Gastroesophageal sphincter (tissue), 4 donors: ENCODE data around the gene KMT2D. TPM values are rescaled to one million over a fixed set of nuclear protein-coding genes. Genes with fewer than 3 reads are reported as not detected.

Source experiments
- ATAC-seq: fragments of 150-250 bp; one replicate; pipeline ENCODE4 v1.9.1; 2016; ENCODE audit warnings: mild to moderate bottlenecking, moderate library complexity
- H3K27ac ChIP-seq, 4 donors: fragments of 200-600 bp; sonication (generic) in 3 of 4; 1 replicate in 3 of 4; 2 replicates in 1 of 4; pipeline ENCODE4 v1.5.1; 2016 to 2019
- H3K27me3 ChIP-seq: fragments of 200-600 bp; sonication (generic); one replicate; pipeline ENCODE4 v1.5.1; 2019
- H3K36me3 ChIP-seq, 2 donors: fragments of 200-600 bp; sonication (generic); one replicate each; pipeline ENCODE4 v1.5.1; 2019; ENCODE audit warnings: control low read depth in 1 of 2
- H3K4me1 ChIP-seq, 3 donors: fragments of 200-600 bp; sonication (generic); 1 replicate in 2 of 3; 2 replicates in 1 of 3; pipeline ENCODE4 v1.5.1; 2016 to 2019; ENCODE audit warnings: control low read depth in 2 of 3
- H3K4me3 ChIP-seq, 2 donors: fragments of 200-600 bp; sonication (generic); one replicate each; pipeline ENCODE4 v1.5.1; 2019; ENCODE audit warnings: mild to moderate bottlenecking in 1 of 2, moderate library complexity in 1 of 2
- H3K9me3 ChIP-seq, 3 donors: fragments of 200-600 bp; sonication (generic); one replicate each; pipeline ENCODE4 v1.5.1; 2017 to 2019; ENCODE audit warnings: control low read depth in 2 of 3
- CTCF ChIP-seq, 4 experiments: fragments of 200-600 bp in 2 of 4; fragments of 450-650 bp in 2 of 4; sonication (generic) in 1 of 4; IDR thresholded peaks; one replicate each; pipeline ENCODE4 v1.5.1; 2017 to 2019; ENCODE audit warnings: antibody characterized with exemption in 4 of 4, mild to moderate bottlenecking in 2 of 4, moderate library complexity in 2 of 4
- EP300 ChIP-seq: sonication (generic); formaldehyde crosslinking; IDR thresholded peaks from one replicate; pipeline ENCODE4 v1.6.1; 2017; ENCODE audit warnings: antibody characterized with exemption, mild to moderate bottlenecking
- POLR2A ChIP-seq, 2 donors: fragments of 450-650 bp; IDR thresholded peaks; one replicate each; pipeline ENCODE4 v1.6.1; 2017; ENCODE audit warnings: antibody characterized with exemption in 2 of 2, mild to moderate bottlenecking in 2 of 2, moderate library complexity in 1 of 2
- POLR2AphosphoS5 ChIP-seq: sonication (generic); formaldehyde crosslinking; IDR thresholded peaks from one replicate; pipeline ENCODE4 v1.6.1; 2017; ENCODE audit warnings: antibody characterized with exemption
- WGBS, 2 donors: methylation state at CpG; one replicate each; pipeline ENCODE4 v1.1.5; 2018; ENCODE audit warnings: low coverage in 1 of 2; 5-methylcytosine and 5-hydroxymethylcytosine counted together
- total RNA-seq, 4 donors: library from RNA; depleted of rRNA; stranded (reverse); fragments of >200 nt; gene quantifications; one replicate each; pipeline ENCODE4 v1.1.0, GENCODE V29; 2016

KMT2D gene
- total RNA-seq, 4 donors from 2014 or later, result 23.6 to 75.0 (median 53.8) TPM

- Histone ChIP-seq H3K27ac (peak overlapping the region in 1 of 4 donors; percentile 26), H3K4me3 (peak overlapping the region in 1 of 2 donors; percentile 8)
Observed at GRCh38 chr12:49088150-49088931, 27.7 kb upstream of the KMT2D start.

DNA sequence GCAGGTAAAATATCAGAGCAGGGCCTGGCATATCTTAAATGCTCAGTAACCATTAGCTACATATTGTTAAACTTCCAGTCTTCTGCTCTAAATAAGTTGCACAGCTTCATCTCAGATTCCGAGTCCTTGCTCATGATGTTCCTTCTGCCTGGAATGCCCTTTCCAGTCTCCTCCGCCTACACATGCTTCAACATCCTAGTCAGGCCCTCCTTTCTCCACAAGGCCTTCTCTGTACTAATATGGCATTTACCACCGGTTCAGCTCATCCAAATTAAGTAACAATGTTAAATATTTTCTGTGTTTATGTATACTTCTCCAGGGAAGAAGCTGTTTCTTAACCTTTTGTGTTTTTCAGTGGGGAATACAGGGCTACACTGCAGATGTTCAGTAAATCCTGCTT, 25.5 kb upstream of the KMT2D start:
- peaks cover 0 to 42% (median 22%) of the 10 kb centered on the region in 3 donors for H3K4me1 ChIP-seq
- peak overlapping the region in 1 of 4 donors; percentile 23 for H3K27ac ChIP-seq
- H3K36me3 ChIP-seq, result no peaks in the 10 kb centered on the region
- no peak overlapping the region for H3K4me3 ChIP-seq
- peaks cover 28% of the 10 kb centered on the region for H3K27me3 ChIP-seq
- H3K9me3 ChIP-seq, result no peaks in the 10 kb centered on the region
- TF ChIP-seq POLR2AphosphoS5, result no peak
- no peak for TF ChIP-seq CTCF (IDR thresholded peaks at IDR 0.05)
- no peak for TF ChIP-seq EP300
- no peak for TF ChIP-seq POLR2A (IDR thresholded peaks at IDR 0.05)
- WGBS, 2 donors, result 21 to 51% methylated on average over 3 of the region's 3 CpGs
- ATAC-seq, result no peak

More at GRCh38 chr12:49088150-49088931, 27.7 kb upstream of the KMT2D start:
- Histone ChIP-seq H3K36me3 (no peaks in the 10 kb centered on the region), H3K9me3 (no peaks in the 10 kb centered on the region), H3K4me1 (peaks cover 0 to 64% (median 33%) of the 10 kb centered on the region in 3 donors), H3K27me3 (peaks cover 50% of the 10 kb centered on the region)
- no peak for TF ChIP-seq POLR2A (IDR thresholded peaks at IDR 0.05)
- TF ChIP-seq POLR2AphosphoS5, result peak; percentile 5
- TF ChIP-seq CTCF (IDR thresholded peaks at IDR 0.05), result peak; percentile 78 to 94 (median 84)
- WGBS, 2 donors, result 0 to 3% methylated on average over 2 to 16 of the region's 18 CpGs
- peak; percentile 87 for ATAC-seq

DNA sequence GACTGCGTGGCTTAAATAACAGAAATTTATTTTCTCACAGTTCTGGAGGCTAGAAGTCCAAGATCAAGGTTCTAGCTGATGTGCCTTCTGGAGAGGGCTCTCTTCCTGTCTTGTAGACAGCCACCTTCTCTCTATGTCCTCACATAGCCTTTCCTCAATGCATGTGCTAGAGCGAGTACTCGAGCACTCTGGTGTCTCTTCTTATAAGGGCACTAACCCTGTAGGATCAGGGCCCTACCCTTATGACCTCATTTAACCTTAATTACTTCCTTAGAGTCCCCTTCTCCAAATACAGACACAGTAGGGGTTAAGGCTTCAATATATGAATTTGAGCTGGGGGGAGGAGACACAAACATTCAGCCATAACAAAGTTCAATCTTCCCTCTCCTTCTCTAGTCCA, 23.8 kb upstream of the KMT2D start:
- no peak for TF ChIP-seq POLR2A (IDR thresholded peaks at IDR 0.05)
- no peak for TF ChIP-seq POLR2AphosphoS5
- no peak for TF ChIP-seq EP300
- TF ChIP-seq CTCF (IDR thresholded peaks at IDR 0.05), result no peak
- no peak overlapping the region for H3K27ac ChIP-seq
- peaks cover 0 to 25% (median 7%) of the 10 kb centered on the region in 3 donors for H3K4me1 ChIP-seq
- 94 to 100% methylated on average over 3 of the region's 3 CpGs for WGBS, 2 donors
- no peak overlapping the region for H3K4me3 ChIP-seq
- ATAC-seq, result no peak
- H3K9me3 ChIP-seq, result no peaks in the 10 kb centered on the region
- peaks cover 11% of the 10 kb centered on the region for H3K27me3 ChIP-seq
- no peaks in the 10 kb centered on the region for H3K36me3 ChIP-seq

DNA sequence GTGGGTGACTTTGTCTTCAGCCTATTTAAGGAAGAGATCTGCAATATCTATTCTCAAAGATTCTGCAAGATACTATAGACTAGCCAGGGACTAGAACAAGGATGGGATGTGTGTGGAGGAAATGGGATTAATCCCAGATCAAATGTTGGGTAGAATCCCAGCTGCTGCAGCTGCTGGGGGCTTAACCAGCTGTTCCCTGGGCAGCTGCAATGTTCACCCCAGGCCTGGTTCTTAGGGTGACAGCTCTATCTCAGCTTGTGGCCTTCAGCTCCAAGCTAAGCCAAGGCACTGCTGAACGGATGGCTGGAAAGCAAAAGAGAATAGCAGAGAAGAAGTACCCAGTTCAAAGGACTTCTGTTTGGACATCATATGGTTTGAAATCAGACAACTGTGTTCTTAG, 19.2 kb upstream of the KMT2D start:
- TF ChIP-seq POLR2AphosphoS5, result no peak
- no peak for TF ChIP-seq POLR2A (IDR thresholded peaks at IDR 0.05)
- TF ChIP-seq CTCF (IDR thresholded peaks at IDR 0.05), result no peak
- no peak for TF ChIP-seq EP300
- Histone ChIP-seq H3K27ac (no peak overlapping the region), H3K4me1 (no peaks in the 10 kb centered on the region), H3K27me3 (no peaks in the 10 kb centered on the region), H3K9me3 (no peaks in the 10 kb centered on the region), H3K36me3 (no peaks in the 10 kb centered on the region), H3K4me3 (no peak overlapping the region)
- WGBS, 2 donors, result 20 to 50% methylated on average over 1 of the region's 1 CpG
- ATAC-seq, result no peak

DNA sequence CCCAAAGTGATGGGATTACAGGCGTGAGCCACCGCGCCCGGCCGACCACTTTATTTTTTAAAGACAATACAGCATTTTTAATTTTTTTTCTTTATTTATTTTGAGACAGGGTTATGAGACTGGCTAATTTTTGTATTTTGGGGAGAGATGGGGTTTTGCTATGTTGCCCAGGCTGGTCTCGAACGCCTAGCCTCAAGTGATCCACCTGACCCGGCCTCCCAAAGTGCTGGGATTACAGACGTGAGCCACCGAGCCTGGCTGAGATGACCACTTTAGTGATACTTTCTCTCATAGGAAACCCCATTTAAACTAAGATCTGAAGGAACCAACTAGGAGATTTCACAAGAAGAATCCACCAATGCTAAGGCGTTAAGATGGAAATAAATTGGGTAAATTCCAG, 10.4 kb upstream of the KMT2D start:
- H3K4me1 ChIP-seq, result peaks cover 2 to 19% (median 3%) of the 10 kb centered on the region in 3 donors
- TF ChIP-seq CTCF (IDR thresholded peaks at IDR 0.05) (no peak), POLR2A (IDR thresholded peaks at IDR 0.05) (no peak), POLR2AphosphoS5 (no peak), EP300 (no peak)
- no peaks in the 10 kb centered on the region for H3K9me3 ChIP-seq
- H3K36me3 ChIP-seq, result no peaks in the 10 kb centered on the region
- no peak for ATAC-seq
- no peaks in the 10 kb centered on the region for H3K27me3 ChIP-seq
- WGBS, 2 donors, result 88 to 92% methylated on average over 3 to 9 of the region's 11 CpGs
- no peak overlapping the region for H3K27ac ChIP-seq
- no peak overlapping the region for H3K4me3 ChIP-seq
